HG03520 (cell line): Measurements from ENCODE around the gene MARK2.

Source experiments
- ATAC-seq: cut with Tn5 transposase; IDR thresholded peaks from one replicate; pipeline ENCODE4 v1.9.1; 2021; ENCODE audit warnings: mild to moderate bottlenecking, moderate library complexity; ENCODE audit not compliant: unreplicated experiment

The MARK2 gene

DNA sequence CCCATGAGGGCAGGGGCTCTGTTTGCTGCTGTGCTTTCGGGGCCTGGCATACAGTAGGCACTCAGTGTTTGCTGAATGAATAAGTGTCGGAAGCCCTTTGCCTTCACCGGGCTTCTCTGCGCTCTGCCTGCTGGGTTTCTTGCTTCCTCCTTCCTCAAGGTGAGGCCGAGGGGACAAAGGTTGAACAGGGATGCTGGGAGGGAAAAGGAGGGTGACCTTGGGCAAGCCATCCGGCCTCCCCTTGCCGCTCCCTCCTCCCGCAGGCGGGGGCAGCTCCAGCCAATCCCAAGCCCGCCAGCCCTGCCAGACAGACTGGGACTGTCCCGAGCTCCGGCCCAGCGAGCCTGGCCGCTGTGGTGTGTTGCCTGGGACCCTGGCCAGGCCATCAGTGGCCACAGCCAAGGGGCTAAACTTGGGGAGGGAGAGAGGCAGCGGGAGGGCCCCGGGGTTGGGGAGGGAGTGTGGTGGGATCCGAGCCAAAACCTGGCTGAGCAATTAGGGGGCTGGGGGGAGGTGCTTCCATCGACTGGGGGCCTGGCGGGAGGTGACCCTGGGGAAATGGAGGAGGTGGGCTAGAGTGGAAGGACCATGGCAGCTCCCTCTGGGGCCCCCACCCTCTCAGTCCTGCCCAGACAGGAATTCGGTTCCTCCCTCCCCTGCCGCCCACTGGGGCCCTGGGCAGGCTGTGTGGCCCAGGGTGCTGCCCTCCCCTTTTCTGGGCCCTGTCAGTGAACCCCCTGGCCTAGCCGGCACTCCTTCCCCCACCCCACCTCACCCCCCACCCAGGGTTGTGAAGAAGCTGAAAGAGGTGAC is 81.4 kb downstream of the MARK2 start:
- no peak for ATAC-seq

DNA sequence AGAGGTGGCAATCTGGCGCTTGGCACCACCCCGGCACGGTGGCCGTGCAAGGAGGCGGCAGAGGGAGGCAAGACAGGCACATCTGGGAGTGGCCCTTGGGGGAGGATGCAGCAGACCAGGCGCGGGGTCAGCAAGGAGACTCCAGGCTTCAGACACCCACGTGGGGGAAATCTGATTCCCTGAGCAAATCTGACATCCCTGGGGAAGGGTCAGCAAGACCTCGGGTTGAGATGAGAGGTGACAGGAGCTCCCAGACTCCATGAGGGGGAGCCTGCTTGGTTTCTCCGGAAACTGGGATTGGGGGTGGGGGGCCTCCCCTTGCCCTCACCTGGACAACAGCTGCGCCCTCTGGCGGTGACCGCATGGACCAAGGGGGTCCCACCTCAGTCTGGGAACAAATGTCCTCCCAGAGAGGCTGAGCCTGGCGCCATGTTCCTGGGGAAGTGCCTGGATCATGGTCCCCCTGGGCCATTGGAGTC is 82.1 kb downstream of the MARK2 start:
- ATAC-seq, result no peak

DNA sequence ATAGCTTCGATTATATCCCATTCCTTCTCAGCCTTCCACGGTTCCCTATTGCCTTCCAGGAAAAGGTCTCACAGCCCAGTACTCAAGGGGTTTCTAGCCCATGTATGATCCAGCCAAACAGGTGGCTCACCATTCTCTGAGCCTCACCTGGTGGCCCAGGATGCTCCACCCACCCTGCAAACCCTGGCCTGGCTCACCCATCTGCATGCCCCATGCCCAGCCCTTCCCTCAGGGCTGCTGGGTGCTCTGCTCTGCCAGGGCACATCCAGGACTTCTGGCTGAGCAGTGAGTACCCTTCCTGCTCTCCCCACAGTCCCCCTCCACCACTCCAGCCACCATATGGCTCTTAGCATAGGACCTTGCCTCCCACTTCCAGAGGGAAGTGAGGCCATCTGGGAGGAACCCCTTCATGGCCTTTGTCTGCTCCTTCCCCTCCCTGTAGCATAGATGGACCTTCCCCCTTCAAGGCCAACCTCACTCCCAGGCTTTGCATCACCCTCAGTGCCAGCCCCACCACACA is 83.8 kb downstream of the MARK2 start:
- ATAC-seq, result no peak

GRCh38 chr11:63923319-63923718 is 84.4 kb downstream of the MARK2 start:
- ATAC-seq, result no peak

- ATAC-seq, result no peak
Measured at GRCh38 chr11:63929616-63930015, 90.7 kb downstream of the MARK2 start.

DNA sequence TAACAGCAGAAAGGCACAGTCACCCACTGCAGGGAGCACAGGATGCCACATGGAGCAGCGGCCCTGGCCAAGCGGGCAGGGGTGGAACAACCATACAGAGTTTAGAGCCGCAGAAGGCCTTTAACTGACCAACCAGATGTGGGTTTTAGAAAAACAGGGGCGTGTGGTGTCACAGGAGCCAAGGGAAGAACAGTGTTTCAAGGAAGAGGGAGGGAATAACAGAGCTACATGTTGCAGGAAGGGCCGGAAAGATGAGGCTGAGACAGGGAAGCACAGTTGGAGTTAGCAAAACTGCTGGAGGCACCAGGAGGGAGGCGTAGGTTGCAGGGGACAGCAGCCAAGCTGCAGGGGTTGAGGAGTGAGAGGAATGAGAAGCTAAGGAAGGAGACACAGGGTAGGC is 92.1 kb downstream of the MARK2 start:
- ATAC-seq, result no peak

GRCh38 chr11:63931876-63932275 is 93.0 kb downstream of the MARK2 start:
- ATAC-seq, result no peak

DNA sequence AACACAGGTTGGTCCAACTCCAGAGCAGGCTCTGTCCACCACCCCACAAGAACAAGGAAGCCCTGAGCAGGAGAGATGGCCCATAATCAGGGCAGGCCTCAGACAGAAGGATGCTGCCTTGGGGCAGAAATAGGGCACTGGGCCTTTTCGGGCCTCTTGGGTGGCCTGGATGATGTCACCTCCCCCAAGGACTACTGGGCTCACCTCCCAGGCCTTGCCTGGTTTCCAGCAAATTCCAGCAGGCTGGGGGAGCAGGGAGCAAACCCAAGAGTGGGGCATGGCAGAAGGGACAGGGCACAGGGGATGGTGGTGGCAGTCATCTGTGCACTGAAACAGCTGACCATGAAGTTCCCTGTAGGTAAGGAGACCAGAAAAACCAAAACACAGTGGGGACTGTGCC is 94.5 kb downstream of the MARK2 start:
- ATAC-seq, result no peak

- no peak for ATAC-seq
Measured at GRCh38 chr11:63937713-63938478, 99.0 kb downstream of the MARK2 start.

DNA sequence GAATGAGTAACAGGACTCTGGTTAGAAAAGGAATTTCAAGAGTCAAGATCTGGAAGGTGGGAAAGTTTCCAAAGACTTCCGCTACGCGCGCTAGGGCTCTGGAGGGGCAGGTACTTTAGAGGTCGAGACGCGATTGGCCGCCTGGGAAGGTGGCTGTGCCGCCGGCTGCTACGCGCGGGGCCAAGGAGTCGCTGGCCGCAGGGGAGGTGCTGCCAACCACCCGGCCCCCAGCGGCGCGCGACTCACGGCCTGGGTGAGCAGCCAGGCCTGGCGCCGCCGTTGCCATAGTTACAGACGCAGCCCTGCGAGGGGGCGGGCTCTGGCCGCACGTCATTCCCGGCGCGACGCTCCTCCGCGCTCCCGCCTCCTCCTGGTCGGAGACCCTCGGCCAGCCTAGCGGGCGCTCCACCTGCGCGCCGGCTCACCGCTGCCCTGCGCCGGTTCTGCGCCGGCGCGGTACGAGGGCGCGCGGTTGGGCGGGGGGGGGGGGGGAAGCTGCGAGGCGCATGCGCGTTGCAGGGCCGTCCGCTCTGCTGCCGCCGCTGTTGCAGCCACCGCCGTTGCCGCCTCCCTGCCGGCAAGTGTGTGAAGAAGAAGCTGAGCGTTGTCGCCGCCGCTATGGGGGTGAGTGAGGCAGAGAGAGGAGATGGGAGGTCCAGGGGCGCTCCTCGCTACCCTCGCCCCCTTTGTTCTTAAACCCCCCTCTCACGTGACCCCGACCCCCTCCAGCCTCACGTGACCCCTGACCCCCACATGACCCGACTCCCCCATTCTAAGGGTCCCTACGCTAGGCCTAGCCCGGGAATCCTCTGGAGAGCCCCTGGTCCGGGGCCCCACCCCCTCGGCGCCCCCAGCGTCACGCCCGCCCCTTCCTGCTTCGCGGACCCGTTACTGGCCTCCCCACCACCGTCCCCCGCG is 99.8 kb downstream of the MARK2 start, which contains the start of gene NAA40:
Gene NAA40, plus strand, starts transcription at position 524 of the 918 bp plus-strand sequence. Its CDS starts 95 bp downstream, at position 619.
- ATAC-seq, result peak; percentile 90

DNA sequence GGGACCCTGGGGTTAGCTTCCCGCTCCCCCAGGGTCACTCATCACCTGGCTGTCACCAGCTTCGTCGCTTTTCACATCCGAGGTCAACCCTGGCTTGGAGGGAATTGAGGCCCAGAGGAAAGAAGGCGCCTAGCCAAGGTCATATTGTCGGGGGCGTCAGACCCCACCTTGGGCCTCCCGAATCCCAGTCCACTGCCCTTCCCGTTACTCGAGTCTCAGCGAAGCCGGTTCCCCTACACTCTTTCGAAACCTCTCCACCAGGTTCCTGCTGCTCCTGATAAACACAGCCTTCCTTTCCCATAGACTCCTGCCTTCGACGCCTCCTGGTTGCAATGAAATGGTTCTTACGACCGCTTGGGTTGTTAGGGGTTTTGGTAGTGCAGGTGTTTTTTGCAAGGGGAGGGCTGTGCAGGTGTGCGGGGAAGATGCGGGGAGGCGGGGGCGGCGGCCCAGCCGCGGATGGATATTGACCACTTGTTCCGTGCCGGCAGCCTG is 100.5 kb downstream of the MARK2 start:
- ATAC-seq, result peak; percentile 3

DNA sequence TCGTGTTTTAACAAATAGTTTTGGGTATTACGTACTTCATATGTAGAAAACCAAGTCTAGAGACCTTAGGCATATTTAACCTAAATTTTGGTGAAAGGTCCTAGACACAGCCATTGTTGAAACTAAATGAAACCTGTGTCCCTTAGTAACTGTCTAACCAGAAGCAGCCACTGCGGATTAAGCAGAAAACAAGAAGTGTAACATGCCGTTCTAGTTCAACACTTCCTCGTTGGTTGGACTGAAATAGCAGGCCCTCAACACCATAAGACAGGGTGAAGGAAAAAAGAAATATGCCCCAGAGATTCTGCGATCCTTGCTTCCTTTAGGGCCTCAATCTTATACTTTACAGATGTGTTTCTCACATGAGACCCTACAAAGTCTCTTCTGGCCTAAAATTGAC is 101.9 kb downstream of the MARK2 start:
- no peak for ATAC-seq

DNA sequence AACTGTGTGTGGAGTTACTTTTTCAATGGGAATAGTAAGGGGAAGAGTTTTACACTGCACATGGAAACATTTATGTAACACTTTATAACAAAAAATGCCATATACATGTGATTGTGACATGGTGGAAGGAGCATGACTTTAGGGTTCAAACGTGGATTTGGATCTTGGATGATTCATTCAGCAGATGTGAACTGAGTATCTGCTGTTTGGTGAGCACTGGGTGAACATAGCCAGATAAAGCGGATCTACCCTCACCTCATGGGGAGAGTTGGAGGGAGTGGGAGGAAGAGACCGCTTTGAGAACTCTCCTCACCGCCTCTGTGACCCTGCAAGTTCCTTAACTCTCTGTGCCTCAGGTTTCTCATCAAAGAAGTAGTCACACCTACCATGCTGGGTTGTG is 103.0 kb downstream of the MARK2 start:
- no peak for ATAC-seq

DNA sequence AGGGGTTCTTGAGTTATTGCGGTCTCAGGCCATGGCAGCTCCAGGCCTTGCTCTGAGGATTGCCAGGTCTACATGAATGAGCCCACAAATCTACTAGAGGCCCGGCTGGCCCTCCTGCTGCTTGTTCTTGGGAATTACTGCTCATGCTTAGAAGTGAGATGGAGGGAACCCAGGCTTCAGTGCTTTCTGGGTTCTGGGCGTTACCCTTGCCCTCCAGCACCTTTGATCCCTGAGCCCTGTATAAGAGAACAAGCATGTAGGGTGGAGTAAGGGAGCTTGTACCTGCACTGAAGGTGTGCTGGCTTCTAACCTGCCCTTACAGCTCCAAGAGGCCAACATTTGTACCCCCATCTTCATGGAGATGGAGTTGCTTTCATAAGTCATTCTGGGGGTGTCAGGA is 103.9 kb downstream of the MARK2 start:
- no peak for ATAC-seq

DNA sequence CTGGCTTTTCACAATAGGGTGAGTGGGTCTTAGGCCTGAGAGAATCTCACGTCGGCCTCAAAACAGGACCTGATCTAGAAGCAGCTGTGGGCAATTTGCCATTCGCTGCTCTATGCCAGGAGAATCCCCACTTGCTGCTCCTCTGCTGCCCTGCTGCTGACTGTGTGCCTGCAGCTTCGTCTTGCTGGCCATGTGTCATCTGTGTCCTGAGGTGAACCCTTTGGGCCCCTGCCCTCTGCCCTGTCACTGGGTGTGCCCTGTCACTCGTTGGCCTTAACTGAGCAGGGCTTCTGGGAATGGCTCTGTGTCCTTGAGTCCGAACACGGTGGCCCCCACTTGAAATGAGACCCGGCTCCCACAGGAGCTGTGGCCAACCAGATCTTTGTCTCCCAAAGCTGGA is 106.1 kb downstream of the MARK2 start:
- no peak for ATAC-seq

DNA sequence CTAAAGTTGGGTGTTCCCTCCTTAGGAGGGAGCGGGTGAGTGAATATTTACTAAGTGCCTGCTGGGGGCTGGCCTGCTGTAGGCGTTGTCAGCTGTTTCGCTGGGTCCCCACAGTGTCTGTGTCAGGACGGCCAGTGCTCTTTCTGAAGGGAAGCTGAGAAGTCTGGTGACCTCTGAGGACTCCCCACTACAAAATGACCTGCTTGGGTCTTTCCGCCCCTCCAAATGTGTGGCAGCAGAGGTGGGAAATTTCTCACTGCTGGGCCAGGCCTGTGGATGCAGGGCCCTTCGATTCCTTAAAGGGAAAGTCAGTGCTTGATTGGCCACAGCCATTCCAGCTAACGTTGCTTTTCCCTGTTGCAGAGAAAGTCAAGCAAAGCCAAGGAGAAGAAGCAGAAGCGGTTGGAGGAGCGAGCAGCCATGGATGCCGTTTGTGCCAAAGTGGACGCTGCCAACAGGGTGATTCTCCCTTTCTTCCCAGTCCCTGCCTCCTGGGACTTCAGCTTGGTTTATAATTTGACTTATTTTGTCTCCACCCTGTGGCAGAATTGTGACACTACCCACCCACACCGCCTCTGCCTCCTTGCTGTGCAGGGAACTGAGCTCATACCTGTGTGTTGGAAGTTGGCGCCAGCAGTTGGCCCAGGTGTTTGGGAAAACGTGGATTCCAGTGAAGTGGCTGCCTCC is 106.7 kb downstream of the MARK2 start:
- no peak for ATAC-seq

- no peak for ATAC-seq
Measured at GRCh38 chr11:63951779-63952536, 113.0 kb downstream of the MARK2 start.

- no peak for ATAC-seq
Measured at GRCh38 chr11:63952570-63952969, 113.7 kb downstream of the MARK2 start.

- ATAC-seq, result no peak
Measured at GRCh38 chr11:63958008-63958407, 119.1 kb downstream of the MARK2 start.
